ENCODE results near the gene FHL1.

DNA sequence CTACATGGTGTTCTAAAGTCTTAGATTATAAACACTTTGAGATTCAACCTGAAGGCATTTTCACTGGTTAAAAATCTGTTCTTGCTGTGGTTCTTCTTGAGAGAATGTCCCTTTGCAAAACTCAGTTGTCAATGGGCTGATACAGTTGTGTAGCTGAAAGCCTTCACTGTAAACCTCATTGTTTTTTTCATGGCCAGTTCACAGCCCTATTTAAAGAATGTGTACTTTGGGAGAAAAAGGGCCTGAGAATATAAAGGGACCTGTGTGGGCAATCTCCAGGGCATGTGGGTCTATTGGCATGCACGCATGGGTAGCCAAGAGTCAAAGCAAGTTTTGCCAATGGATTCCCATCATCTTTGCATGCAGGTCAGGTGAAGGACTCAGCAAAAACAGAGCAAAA lies 111.6 kb downstream of the FHL1 start:
- TF ChIP-seq, protein P1, sequence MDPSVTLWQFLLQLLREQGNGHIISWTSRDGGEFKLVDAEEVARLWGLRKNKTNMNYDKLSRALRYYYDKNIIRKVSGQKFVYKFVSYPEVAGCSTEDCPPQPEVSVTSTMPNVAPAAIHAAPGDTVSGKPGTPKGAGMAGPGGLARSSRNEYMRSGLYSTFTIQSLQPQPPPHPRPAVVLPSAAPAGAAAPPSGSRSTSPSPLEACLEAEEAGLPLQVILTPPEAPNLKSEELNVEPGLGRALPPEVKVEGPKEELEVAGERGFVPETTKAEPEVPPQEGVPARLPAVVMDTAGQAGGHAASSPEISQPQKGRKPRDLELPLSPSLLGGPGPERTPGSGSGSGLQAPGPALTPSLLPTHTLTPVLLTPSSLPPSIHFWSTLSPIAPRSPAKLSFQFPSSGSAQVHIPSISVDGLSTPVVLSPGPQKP (IDR thresholded peaks at IDR 0.05; ENCODE audit: borderline replicate concordance, low read depth, low read length): no peak
- TF ChIP-seq BHLHE40 (IDR thresholded peaks at IDR 0.05; ENCODE audit: low read depth, low read length) (no peak), POLR2A (IDR thresholded peaks at IDR 0.05; ENCODE audit: low read depth, low read length) (no peak), CEBPB (IDR thresholded peaks at IDR 0.05; ENCODE audit: low read depth, low read length) (no peak), SMC3 (IDR thresholded peaks at IDR 0.05; ENCODE audit: low read depth, low read length) (no peak), RCOR1 (IDR thresholded peaks at IDR 0.05; ENCODE audit: insufficient replicate concordance, low read length) (no peak), MAFK (IDR thresholded peaks at IDR 0.05; ENCODE audit: low read depth, low read length) (no peak), RFX5 (IDR thresholded peaks at IDR 0.05; ENCODE audit: low read depth, low read length) (no peak), RAD21 (IDR thresholded peaks at IDR 0.05; ENCODE audit: low read length) (no peak), MAZ (IDR thresholded peaks at IDR 0.05; ENCODE audit: borderline replicate concordance, low read depth, low read length) (no peak), MXI1 (IDR thresholded peaks at IDR 0.05; ENCODE audit: borderline replicate concordance, low read depth, low read length) (no peak), FOS (IDR thresholded peaks at IDR 0.05; ENCODE audit: low read depth, low read length) (no peak)
- TF ChIP-seq, protein P2, sequence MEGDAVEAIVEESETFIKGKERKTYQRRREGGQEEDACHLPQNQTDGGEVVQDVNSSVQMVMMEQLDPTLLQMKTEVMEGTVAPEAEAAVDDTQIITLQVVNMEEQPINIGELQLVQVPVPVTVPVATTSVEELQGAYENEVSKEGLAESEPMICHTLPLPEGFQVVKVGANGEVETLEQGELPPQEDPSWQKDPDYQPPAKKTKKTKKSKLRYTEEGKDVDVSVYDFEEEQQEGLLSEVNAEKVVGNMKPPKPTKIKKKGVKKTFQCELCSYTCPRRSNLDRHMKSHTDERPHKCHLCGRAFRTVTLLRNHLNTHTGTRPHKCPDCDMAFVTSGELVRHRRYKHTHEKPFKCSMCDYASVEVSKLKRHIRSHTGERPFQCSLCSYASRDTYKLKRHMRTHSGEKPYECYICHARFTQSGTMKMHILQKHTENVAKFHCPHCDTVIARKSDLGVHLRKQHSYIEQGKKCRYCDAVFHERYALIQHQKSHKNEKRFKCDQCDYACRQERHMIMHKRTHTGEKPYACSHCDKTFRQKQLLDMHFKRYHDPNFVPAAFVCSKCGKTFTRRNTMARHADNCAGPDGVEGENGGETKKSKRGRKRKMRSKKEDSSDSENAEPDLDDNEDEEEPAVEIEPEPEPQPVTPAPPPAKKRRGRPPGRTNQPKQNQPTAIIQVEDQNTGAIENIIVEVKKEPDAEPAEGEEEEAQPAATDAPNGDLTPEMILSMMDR (conservative IDR thresholded peaks at IDR 0.05; ENCODE audit: low read depth, low read length): no peak
- TF ChIP-seq, protein P3, sequence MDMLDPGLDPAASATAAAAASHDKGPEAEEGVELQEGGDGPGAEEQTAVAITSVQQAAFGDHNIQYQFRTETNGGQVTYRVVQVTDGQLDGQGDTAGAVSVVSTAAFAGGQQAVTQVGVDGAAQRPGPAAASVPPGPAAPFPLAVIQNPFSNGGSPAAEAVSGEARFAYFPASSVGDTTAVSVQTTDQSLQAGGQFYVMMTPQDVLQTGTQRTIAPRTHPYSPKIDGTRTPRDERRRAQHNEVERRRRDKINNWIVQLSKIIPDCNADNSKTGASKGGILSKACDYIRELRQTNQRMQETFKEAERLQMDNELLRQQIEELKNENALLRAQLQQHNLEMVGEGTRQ (IDR thresholded peaks at IDR 0.05; ENCODE audit: low read depth, low read length): no peak
